Natural killer cell (primary cell): Measurements from ENCODE around the gene ALDH1L1. TPM values are rescaled to one million over a fixed set of nuclear protein-coding genes. Genes with fewer than 3 reads are reported as not detected.

Source experiments
- ATAC-seq, 3 donors: fragments of 150-1000 bp in 2 of 3; fragments of 200-7000 bp in 1 of 3; cut with Tn5 transposase; 1 replicate in 1 of 3; 2 replicates in 2 of 3; pipeline ENCODE4 v1.10.0; 2021; ENCODE audit warnings: mild to moderate bottlenecking in 2 of 3, moderate library complexity in 2 of 3
- DNase-seq, 2 donors: peaks; one replicate each; pipeline versions ENCODE4 v3.0.0 to v3.0.0-alpha.2; 2013 to 2021; ENCODE audit warnings: mixed read lengths in 1 of 2
- H3K27ac ChIP-seq: one replicate; pipeline ENCODE4 v1.5.1; 2013; ENCODE audit warnings: mild to moderate bottlenecking, low read length
- H3K27me3 ChIP-seq: one replicate; pipeline ENCODE4 v1.6.1; 2013; ENCODE audit warnings: low read length; ENCODE audit not compliant: control insufficient read depth, insufficient read depth
- H3K36me3 ChIP-seq: one replicate; pipeline ENCODE4 v1.6.1; 2013; ENCODE audit warnings: low read length; ENCODE audit not compliant: control insufficient read depth, insufficient read depth
- H3K4me1 ChIP-seq: one replicate; pipeline ENCODE4 v1.6.1; 2013; ENCODE audit warnings: low read length; ENCODE audit not compliant: control insufficient read depth, insufficient read depth
- H3K4me3 ChIP-seq: one replicate; pipeline ENCODE4 v1.5.1; 2013; ENCODE audit warnings: low read length
- H3K9me3 ChIP-seq: one replicate; pipeline ENCODE4 v1.6.1; 2013; ENCODE audit warnings: low read length; ENCODE audit not compliant: control insufficient read depth, insufficient read depth
- H3K27ac Mint-ChIP-seq, 2 donors: one replicate each; pipeline ENCODE4 v1.8.0; 2022; ENCODE audit warnings: mild to moderate bottlenecking in 2 of 2, mixed read lengths in 2 of 2, moderate library complexity in 1 of 2
- H3K27me3 Mint-ChIP-seq, 2 donors: one replicate each; pipeline ENCODE4 v1.8.0; 2022; ENCODE audit warnings: low read depth in 2 of 2, mixed read lengths in 2 of 2
- H3K36me3 Mint-ChIP-seq: one replicate; pipeline ENCODE4 v1.8.0; 2022; ENCODE audit warnings: mixed read lengths
- H3K4me1 Mint-ChIP-seq, 2 donors: one replicate each; pipeline ENCODE4 v1.8.0; 2022; ENCODE audit warnings: mixed read lengths in 2 of 2
- H3K4me3 Mint-ChIP-seq: one replicate; pipeline ENCODE4 v1.8.0; 2022; ENCODE audit warnings: mild to moderate bottlenecking, moderate library complexity, mixed read lengths
- H3K9me3 Mint-ChIP-seq, 2 donors: one replicate each; pipeline ENCODE4 v1.8.0; 2022; ENCODE audit warnings: mixed read lengths in 2 of 2
- WGBS: methylation state at CpG from one replicate; pipeline ENCODE4 v1.1.7; 2013; ENCODE audit warnings: missing lambda C conversion rate; ENCODE audit not compliant: insufficient coverage; 5-methylcytosine and 5-hydroxymethylcytosine counted together
- intact Hi-C: fragments of 100-400 bp; cut with micrococcal nuclease; formaldehyde crosslinking; loops from one replicate; pipeline ENCODE4 v1.14.2; 2022
- total RNA-seq, 4 donors: library from RNA; stranded (reverse); fragments of 120-200 nt in 1 of 4; gene quantifications; one replicate each; pipeline versions ENCODE4 v1.2.3 to v1.2.4, GENCODE V29; 2013 to 2022
- TF ChIP-seq, protein P1 (sequence below): fragments of 200-600 bp; IDR thresholded peaks from one replicate; pipeline ENCODE4 v1.8.0; 2022; ENCODE audit warnings: antibody characterized with exemption

ALDH1L1 gene
- total RNA-seq, 3 donors from 2014 or later (not counting 1 experiment from before 2014, with no cell fraction given): not detected

DNA sequence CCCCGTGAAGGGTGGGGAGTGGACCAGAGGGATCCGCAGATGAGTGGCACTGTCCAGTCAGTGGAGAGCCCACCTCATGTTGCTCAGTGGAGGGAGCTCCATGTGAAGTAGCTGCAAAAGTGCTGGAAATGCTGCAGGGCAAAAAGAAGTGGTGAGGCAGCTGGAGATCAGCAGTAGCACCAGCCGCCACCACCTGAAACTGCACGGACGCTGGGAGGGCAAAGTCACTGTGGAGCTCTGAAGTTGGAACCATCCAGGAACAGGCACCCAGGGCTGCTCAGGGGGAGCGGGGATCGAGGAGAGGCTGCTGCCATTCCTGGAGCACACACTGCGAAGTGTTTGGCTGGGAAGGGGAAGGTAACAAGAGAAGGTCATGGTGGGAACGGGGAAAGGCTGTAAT lies 6.4 kb upstream of the ALDH1L1 start:
- Histone ChIP-seq H3K4me1 (no peaks in the 10 kb centered on the region), H3K4me3 (no peak overlapping the region), H3K27me3 (no peaks in the 10 kb centered on the region), H3K9me3 (no peaks in the 10 kb centered on the region), H3K36me3 (no peaks in the 10 kb centered on the region), H3K27ac (no peak overlapping the region)
- Mint-ChIP-seq H3K4me1 (peaks cover 0 to under 1% of the 10 kb centered on the region in 2 donors), H3K36me3 (no peaks in the 10 kb centered on the region), H3K27ac (no peak overlapping the region), H3K27me3 (peaks cover 20 to 27% of the 10 kb centered on the region in 2 donors), H3K4me3 (no peak overlapping the region), H3K9me3 (no peaks in the 10 kb centered on the region)
- TF ChIP-seq, protein P1, sequence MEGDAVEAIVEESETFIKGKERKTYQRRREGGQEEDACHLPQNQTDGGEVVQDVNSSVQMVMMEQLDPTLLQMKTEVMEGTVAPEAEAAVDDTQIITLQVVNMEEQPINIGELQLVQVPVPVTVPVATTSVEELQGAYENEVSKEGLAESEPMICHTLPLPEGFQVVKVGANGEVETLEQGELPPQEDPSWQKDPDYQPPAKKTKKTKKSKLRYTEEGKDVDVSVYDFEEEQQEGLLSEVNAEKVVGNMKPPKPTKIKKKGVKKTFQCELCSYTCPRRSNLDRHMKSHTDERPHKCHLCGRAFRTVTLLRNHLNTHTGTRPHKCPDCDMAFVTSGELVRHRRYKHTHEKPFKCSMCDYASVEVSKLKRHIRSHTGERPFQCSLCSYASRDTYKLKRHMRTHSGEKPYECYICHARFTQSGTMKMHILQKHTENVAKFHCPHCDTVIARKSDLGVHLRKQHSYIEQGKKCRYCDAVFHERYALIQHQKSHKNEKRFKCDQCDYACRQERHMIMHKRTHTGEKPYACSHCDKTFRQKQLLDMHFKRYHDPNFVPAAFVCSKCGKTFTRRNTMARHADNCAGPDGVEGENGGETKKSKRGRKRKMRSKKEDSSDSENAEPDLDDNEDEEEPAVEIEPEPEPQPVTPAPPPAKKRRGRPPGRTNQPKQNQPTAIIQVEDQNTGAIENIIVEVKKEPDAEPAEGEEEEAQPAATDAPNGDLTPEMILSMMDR: no peak
- no peak for ATAC-seq
- DNase-seq: no peak
- intact Hi-C loops: no loop called here
- 88% methylated on average over 9 of the region's 9 CpGs for WGBS

DNA sequence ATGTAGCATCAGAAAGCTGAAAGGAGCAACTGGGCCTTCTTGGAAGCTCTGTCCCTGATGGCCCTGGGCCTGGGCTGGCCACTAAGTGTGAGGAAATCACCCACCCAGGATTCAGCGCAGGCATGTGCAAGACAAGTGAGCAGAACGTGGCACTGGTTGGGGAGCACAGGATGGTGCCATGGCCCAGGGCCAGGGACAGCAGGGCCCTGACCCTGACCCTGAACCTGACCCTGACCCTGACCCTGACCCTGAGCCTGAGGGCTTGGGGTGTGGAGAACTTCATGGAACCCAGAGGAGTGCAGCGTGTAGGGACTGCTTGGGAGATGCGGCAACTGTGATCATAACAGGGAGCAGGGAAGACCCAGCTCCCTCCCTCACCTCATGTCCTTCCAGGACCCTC lies 5.9 kb upstream of the ALDH1L1 start:
- intact Hi-C loops: no loop called here
- 85% methylated on average over 4 of the region's 4 CpGs for WGBS
- peaks cover 0 to 5% of the 10 kb centered on the region in 2 donors for H3K4me1 Mint-ChIP-seq
- no peak for ATAC-seq
- Histone ChIP-seq H3K27ac (no peak overlapping the region), H3K27me3 (peaks cover under 1% of the 10 kb centered on the region), H3K9me3 (no peaks in the 10 kb centered on the region), H3K36me3 (no peaks in the 10 kb centered on the region), H3K4me3 (no peak overlapping the region), H3K4me1 (no peaks in the 10 kb centered on the region)
- TF ChIP-seq, protein P1: no peak
- H3K9me3 Mint-ChIP-seq: no peaks in the 10 kb centered on the region
- no peak overlapping the region for H3K27ac Mint-ChIP-seq
- H3K4me3 Mint-ChIP-seq: no peak overlapping the region
- DNase-seq: no peak
- H3K36me3 Mint-ChIP-seq: no peaks in the 10 kb centered on the region
- peaks cover 25 to 32% of the 10 kb centered on the region in 2 donors for H3K27me3 Mint-ChIP-seq

DNA sequence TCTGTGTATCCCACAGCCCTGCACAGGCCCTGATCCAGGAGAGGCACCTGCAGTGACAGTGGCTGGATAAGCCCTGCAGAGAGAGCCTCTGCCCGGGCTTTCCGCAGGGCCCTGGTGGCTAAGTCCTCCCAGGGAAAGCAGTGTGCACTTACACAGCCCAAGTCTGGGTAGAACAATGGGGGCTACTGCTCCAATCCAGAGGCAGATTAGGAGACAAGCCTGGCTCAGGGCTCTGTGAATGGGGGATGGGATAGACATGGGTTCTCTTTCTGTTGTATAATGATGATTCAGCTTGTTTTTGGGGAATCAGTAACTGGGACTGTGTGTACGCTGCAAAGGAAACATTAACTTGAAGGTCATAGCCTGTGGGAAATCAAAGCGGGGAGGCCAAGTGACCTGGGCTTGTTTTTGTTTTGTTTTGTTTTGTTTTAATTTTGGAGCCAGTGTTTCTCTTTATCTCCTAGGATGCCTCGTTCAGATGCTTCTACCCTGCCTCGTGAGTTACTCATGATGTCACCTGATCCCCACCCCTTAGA lies 4.1 kb upstream of the ALDH1L1 start:
- H3K27me3 ChIP-seq: peaks cover 5% of the 10 kb centered on the region
- ATAC-seq (no peak), DNase-seq (no peak)
- TF ChIP-seq, protein P1: no peak
- intact Hi-C loops: no loop called here
- H3K36me3 Mint-ChIP-seq: no peaks in the 10 kb centered on the region
- 71% methylated on average over 6 of the region's 6 CpGs for WGBS
- H3K27ac Mint-ChIP-seq: no peak overlapping the region
- no peaks in the 10 kb centered on the region for H3K4me1 ChIP-seq
- H3K36me3 ChIP-seq: no peaks in the 10 kb centered on the region
- no peak overlapping the region for H3K4me3 ChIP-seq
- H3K4me1 Mint-ChIP-seq: peaks cover 0 to 15% of the 10 kb centered on the region in 2 donors
- no peak overlapping the region for H3K27ac ChIP-seq
- H3K27me3 Mint-ChIP-seq: peaks cover 36 to 43% of the 10 kb centered on the region in 2 donors
- no peaks in the 10 kb centered on the region for H3K9me3 Mint-ChIP-seq
- no peak overlapping the region for H3K4me3 Mint-ChIP-seq
- H3K9me3 ChIP-seq: no peaks in the 10 kb centered on the region

DNA sequence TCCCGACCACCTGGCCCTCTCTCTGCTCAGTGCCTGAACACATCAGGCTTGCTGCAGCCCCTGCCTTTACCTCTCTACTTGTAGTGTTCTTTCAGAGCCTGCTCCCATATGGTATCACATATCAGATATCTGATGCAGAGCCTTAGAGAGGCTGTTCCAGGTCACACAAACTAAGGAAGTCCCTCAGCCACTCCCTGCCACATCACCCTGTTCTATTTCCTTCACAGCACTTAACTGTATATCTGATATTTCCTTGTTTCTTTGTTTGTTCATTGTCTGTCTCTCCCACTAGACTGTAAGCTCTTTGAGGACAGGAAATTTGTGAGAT lies 976 bp upstream of the ALDH1L1 start:
- ATAC-seq: no peak
- Histone ChIP-seq H3K4me1 (no peaks in the 10 kb centered on the region), H3K36me3 (no peaks in the 10 kb centered on the region), H3K27me3 (peaks cover 5% of the 10 kb centered on the region), H3K4me3 (no peak overlapping the region), H3K27ac (no peak overlapping the region), H3K9me3 (no peaks in the 10 kb centered on the region)
- H3K27me3 Mint-ChIP-seq: peaks cover 38 to 55% of the 10 kb centered on the region in 2 donors
- TF ChIP-seq, protein P1: no peak
- no peak for DNase-seq
- 44% methylated on average over 1 of the region's 1 CpG for WGBS
- H3K4me3 Mint-ChIP-seq: no peak overlapping the region
- no peak overlapping the region for H3K27ac Mint-ChIP-seq
- H3K9me3 Mint-ChIP-seq: no peaks in the 10 kb centered on the region
- no peaks in the 10 kb centered on the region for H3K36me3 Mint-ChIP-seq
- intact Hi-C loops: no loop called here
- peaks cover 0 to 15% of the 10 kb centered on the region in 2 donors for H3K4me1 Mint-ChIP-seq
